Activated CD8-positive, alpha-beta memory T cell treated with anti-CD3 and anti-CD28 coated beads for 1 hour (primary cell): ENCODE data around the gene FLT4.

Experiments used
- DNase-seq, 2 donors: peaks; one replicate each; pipeline ENCODE4 v3.0.0-alpha.2; 2020; ENCODE audit warnings: low read depth in 1 of 2; ENCODE audit errors: extremely low read depth in 1 of 2

FLT4 gene

GRCh38 chr5:180643191-180643851 is 6.1 kb downstream of the FLT4 start:
- no peak for DNase-seq

DNA sequence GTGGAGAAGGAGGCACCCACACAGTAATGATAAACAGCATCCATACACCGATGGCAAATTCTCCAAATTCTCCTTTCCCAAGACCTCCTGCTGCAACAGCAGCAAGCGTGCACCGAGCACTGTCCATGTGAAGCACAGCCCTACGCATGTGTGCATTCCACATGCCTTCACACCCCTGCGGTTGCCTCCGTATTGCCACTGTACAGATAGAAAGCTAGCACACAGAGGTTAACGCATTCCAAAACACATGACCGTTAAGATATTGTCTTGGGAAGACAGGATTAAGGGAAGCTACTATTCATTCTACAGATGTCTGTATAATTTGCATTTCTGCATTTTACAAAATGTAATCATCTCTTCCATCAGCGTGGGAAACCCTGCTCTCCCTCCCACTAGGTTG is 6.6 kb downstream of the FLT4 start:
- no peak for DNase-seq

DNA sequence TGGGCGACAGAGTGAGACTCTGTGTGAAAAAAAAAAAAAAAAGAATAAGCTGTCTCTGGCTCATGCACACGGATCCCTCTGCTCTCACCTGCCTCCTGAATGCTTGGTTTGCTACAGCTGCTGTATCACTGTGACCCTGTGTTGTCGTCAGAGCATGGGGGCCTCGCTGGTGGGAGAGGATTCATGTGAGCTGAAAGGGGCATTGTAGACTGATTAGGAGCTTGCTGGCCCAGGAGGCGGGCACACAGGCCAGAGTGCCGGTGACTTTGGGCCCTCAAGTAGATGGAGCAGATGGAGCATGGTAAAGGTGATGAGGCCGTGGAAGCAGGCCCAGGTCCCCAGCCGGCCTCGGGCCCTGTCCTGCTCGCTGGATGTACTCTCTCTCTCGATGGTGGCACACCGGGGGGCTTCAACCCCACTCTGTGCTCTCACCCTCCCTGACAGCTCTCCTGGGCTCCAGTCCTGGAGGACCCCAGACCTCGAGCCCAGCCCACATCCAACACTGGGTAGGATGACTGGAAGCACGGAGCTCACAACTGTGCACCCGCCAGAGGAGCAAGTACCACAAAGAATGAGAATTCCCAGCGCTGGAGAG is 7.1 kb downstream of the FLT4 start:
- no peak for DNase-seq

DNA sequence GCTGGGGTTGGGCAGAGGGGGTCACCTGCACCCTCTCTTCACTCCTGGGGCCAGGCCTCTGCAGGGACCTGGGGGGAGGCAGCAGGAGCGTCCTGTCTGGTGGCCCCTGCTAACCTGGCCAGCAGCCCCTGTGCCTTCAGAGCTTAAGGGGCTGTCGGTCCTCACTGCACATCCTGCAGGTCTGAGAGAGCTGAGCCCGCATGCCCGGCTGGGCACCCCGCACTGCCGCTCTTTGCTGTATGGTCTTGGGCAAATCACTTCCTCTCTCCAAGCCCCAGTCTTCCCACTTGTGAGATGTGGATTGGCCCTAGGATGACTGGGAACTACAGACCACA is 7.9 kb downstream of the FLT4 start:
- no peak for DNase-seq

- DNase-seq: no peak
Observed at GRCh38 chr5:180640861-180641565, 8.4 kb downstream of the FLT4 start.

DNA sequence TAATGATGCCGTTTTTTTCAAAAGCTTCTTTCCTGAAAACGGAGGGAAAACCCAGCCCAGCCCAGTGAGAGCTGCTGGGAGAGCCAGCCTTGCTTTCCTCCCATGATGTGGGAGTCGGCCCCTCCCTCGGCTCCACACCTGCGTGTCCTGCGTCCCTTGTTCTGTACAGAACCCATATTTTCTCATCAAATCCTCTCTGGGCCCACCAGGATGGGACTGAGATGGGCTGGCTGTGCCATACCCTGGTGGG is 8.9 kb downstream of the FLT4 start:
- DNase-seq: no peak

DNA sequence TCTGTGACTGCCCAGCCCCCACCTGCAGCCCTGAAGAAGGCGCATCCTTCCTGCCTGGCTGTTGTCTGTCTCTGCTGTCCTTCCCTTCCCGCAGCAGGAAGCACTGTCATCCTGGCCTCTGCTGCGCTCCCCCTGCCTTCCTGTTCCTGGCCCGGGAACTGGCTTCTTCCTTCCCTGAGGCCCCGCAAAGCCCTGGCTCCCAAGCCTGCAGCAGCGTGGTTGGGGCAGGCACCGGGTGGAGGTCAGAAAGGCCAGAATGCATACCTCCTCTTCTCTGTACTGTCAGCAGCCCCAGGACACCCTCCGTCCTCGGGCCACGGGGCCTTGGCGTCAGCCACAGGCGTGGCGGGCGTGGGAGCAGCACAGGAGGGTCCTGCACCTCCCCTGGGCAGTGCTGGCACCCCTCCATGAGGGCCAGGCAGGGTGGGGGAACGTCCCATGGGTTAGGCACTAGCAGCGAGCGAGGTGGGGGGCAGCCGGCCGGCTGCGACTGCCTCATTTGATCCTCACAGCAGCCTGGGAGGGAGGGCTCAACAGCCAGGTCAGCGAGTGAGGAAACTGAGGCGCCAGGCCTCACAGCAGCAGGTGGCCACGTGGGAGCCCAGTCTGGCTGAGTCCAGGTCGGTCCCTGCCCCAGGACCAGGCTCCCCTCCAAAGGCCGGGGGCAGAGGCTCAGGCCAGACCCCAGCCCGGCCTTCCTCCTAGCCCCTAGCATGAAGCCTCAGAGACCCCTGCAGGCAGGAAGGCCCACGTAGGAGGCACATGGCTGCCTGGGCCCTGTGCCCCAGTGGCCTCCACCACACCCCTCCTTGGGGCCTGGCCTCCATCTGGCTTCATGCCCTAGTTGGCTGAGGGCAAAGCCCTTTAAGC is 9.4 kb downstream of the FLT4 start:
- no peak for DNase-seq

- DNase-seq: no peak
Observed at GRCh38 chr5:180639287-180639686, 10.1 kb downstream of the FLT4 start.

- DNase-seq: no peak
Observed at GRCh38 chr5:180637962-180638680, 11.3 kb downstream of the FLT4 start.

DNA sequence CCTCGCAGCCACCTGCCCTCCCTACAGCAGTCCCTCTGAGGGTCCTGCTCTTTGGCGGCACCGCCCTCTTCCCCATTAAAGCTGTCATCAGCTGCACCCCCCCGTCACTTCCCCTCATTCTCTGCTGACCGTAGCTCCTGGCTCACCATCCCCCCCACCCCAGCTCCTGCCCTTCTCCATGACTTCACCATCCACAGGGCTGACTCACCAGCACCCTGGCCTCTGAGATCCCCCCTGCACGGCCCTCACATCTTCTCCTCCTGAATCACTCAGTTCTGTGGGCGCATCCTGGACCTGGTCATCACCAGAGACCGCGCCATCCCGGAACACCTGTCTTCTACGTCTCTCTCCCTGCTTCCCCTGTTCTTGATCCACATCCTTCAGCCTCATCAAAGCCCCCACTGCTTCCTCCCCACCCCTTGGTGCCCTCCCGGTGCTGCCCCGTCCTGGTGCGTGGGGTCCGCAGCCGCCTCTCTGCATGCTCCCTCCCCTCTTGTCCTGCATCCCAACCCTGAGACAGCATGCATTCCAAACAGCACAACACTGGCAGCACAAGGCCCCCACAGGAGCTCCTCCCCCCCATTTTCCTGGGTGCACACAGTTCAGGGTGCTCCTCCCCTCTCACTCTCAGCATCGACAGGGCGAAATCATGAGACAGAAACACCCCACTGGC is 12.9 kb downstream of the FLT4 start:
- no peak for DNase-seq

DNA sequence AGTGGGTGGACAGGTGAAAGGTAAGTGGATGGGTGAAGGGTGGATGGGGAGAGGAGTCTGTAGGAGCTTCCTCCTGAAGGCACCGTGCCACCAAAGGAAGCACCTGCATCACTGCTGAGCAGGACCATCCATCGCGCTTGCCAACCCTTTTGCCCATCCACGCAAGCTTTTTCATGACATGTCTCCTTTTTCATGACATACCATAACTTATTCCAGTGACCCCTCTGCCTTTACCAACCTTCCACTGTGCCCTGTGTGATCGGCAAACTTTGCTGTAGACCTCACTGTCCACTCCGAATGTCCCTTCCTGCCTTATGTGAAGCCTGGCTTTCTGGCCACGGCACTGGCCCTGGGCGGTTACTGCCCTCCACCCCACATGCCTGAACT is 13.4 kb downstream of the FLT4 start:
- DNase-seq: no peak

GRCh38 chr5:180633283-180634177 is 15.9 kb downstream of the FLT4 start:
- DNase-seq: no peak

GRCh38 chr5:180632768-180633167 is 16.6 kb downstream of the FLT4 start:
- no peak for DNase-seq

- DNase-seq: no peak
Observed at GRCh38 chr5:180631549-180632383, 17.6 kb downstream of the FLT4 start.

DNA sequence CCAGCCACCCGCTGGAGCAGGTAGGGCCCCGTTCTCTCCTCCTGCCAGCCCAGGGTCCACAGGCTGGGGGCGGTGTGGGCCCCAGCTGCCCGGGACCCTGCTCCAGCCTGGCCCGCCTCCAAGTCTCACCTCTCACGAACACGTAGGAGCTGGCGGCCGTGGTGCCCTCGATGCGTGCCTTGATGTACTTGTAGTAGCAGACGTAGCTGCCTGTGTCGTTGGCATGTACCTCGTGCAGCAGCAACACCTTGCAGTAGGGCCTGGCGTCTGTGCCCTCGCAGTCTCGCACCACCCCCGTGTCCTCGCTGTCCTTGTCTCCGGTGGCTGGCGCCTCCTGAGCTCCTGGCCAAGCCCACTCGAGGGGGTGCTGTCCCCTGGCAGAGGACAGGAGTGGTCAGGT is 19.0 kb downstream of the FLT4 start:
- no peak for DNase-seq

DNA sequence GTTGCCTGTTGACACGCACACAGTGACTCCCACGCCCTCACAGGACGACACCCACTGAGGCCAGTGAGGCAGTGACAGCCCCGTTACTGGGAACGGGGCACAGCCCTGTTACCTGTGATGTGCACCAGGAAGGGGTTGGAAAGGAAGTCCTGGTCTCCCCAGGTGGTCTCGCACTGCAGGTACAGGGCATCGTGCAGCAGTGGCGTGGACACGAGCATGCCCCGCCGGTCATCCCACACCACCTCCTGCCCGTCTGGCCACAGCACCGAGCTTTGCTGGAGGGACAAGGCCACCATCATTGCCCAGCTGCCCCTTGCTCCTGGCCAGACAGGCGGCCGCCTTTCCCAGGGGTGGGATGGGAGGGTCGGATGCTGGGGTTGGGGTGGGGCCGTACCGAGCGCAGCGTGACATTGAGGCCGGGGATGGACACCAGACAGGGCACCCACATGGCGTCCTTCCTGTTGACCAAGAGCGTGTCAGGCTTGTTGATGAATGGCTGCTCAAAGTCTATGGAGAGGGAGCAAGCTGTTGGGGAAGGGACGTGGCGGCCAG is 19.5 kb downstream of the FLT4 start:
- DNase-seq: no peak

GRCh38 chr5:180628827-180629750 is 20.3 kb downstream of the FLT4 start:
- no peak for DNase-seq
